GM10847 (cell line): Measurements from ENCODE around the gene CDH4.

ENCODE experiments used
- POLR2A ChIP-seq: IDR thresholded peaks from 2 replicates; pipeline ENCODE4 v1.6.1; 2011; ENCODE audit not compliant: insufficient read length; ENCODE audit errors: extremely low read depth

The CDH4 gene

GRCh38 chr20:61668065-61668650 lies 416.1 kb downstream of the CDH4 start:
- TF ChIP-seq POLR2A: no peak

- no peak for TF ChIP-seq POLR2A
Observed at GRCh38 chr20:61668771-61669503, 416.9 kb downstream of the CDH4 start.

- TF ChIP-seq POLR2A: no peak
Observed at GRCh38 chr20:61670274-61670673, 418.2 kb downstream of the CDH4 start.

- TF ChIP-seq POLR2A: no peak
Observed at GRCh38 chr20:61671559-61671958, 419.5 kb downstream of the CDH4 start.

- TF ChIP-seq POLR2A: no peak
Observed at GRCh38 chr20:61673152-61673847, 421.2 kb downstream of the CDH4 start.

GRCh38 chr20:61674121-61674520 lies 422.1 kb downstream of the CDH4 start:
- no peak for TF ChIP-seq POLR2A

- TF ChIP-seq POLR2A: no peak
Observed at GRCh38 chr20:61674688-61675087, 422.6 kb downstream of the CDH4 start.

- no peak for TF ChIP-seq POLR2A
Observed at GRCh38 chr20:61677928-61678327, 425.9 kb downstream of the CDH4 start.

GRCh38 chr20:61678437-61678836 lies 426.4 kb downstream of the CDH4 start:
- no peak for TF ChIP-seq POLR2A

- TF ChIP-seq POLR2A: no peak
Observed at GRCh38 chr20:61679473-61679872, 427.4 kb downstream of the CDH4 start.

- TF ChIP-seq POLR2A: no peak
Observed at GRCh38 chr20:61680096-61680495, 428.0 kb downstream of the CDH4 start.

GRCh38 chr20:61682114-61682995 lies 430.3 kb downstream of the CDH4 start:
- no peak for TF ChIP-seq POLR2A

GRCh38 chr20:61682996-61683681 lies 431.1 kb downstream of the CDH4 start:
- no peak for TF ChIP-seq POLR2A

GRCh38 chr20:61683721-61684120 lies 431.7 kb downstream of the CDH4 start:
- no peak for TF ChIP-seq POLR2A

GRCh38 chr20:61684136-61684535 lies 432.1 kb downstream of the CDH4 start:
- TF ChIP-seq POLR2A: no peak
